HG02970 (cell line): Measurements from ENCODE around the gene RIC3.

ENCODE experiments used
- ATAC-seq: cut with Tn5 transposase; IDR thresholded peaks from one replicate; pipeline ENCODE4 v1.9.1; 2021; ENCODE audit warnings: mild to moderate bottlenecking, moderate library complexity, moderate number of reproducible peaks; ENCODE audit not compliant: unreplicated experiment, low FRiP score

Gene RIC3

DNA sequence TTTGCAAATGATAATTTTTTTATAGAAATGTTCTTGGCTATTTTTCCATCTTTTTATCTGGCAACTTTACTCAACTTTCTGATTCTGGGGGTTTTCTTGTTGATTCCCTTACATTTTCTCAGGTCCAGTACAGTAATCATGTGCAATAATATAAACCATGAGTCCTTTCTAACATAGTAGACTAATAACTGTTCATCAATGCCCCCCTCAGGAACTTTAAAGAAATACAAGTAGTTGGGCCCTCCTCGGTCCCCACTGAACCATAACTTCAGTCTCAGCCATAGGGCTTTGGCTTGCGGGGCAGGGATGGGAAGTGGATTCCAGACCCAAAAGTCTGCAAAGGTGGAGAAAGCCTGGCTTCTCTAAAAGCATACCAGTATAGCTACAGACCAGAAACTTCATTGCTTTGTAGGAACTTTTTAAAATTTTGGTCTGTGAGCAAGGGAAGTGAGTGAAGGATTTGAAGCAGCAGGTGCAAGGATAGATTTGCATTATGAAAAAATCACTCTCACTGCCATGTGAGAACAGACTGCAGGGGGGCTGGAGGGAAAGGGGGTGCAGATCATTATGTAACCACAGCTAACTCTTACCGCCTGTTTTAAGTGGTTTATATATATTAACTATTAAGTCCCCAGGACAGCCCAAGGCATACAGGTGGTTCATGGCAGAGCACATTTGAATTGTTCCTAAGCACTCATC is 98.3 kb downstream of the RIC3 start:
- ATAC-seq = no peak

DNA sequence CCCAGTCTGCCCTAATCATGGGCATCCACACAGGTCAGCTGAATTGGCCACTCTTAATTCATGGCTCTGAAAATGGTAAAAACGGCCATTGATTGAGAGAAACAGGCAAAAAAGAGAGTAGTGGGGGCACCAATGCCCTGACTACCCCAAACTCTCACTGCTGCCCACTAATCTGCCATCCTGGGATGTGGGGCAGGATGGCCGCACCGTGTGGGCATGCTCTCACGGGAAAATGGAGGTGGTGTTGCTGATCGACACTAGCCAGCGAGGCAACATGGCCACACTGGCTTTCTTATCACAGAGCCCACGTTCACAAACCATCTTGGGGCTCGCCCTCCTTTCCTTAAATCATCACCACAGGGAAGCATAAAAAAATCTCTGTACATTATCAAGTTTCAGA is 99.1 kb downstream of the RIC3 start:
- no peak for ATAC-seq

DNA sequence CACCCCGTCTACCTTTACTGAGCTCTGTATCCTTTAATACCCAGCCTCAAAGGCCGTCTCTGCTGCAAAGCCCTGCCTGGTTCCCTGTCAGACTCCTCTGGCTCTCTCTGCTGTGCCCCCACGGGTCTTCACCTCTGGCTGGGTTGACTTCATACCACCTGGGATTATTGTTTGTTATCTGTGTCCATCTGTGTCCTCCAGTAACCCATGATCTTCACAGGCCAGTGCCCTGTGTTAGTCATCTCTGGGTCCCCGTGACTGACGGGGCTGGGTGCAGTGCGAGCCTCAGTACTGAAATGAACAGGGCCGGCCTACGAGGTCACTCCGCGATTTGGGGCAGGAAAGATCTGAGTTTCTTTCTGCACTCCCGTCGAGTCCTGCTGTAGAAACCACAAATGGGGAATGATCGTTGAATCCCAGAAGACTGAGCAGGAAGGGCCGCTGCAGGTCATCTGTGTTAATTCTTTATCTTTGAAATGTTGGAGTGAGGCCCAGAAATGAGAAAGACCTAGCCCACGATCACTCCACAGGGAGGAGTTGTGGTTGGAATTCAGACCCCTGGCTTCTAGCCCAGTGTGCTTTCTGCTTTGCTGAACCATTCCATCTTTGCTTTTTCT is 100.1 kb downstream of the RIC3 start:
- no peak for ATAC-seq

DNA sequence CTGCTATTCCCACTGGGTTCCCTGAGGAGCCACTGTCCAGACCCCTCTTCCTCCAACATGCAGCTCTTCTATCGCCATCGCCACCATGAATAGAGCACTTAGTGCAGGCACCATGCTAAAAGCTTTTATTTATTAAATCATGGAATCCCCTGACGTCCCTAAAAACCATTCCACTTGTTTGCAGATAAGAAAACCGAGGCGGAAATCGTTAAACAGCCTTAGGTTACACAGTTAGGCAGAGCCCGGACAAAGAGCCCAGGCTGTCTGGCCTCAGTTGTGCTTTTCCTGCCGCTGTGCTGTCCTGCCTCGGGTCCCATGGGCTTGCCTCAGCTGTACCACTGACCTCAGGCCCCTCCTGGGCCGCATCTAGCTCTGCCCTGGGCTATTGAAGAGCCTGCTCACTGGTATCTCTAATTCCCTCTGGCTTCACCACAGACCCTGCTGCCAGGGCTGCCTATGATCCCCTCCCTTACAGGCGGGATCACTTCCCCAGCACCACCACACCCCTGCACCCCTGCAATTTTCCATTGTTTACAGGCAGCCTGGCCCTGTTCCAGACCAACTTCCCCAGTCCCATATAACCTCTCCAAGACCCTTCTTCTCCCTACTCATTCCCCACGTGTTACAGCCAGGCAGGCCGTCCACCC is 100.8 kb downstream of the RIC3 start:
- no peak for ATAC-seq

DNA sequence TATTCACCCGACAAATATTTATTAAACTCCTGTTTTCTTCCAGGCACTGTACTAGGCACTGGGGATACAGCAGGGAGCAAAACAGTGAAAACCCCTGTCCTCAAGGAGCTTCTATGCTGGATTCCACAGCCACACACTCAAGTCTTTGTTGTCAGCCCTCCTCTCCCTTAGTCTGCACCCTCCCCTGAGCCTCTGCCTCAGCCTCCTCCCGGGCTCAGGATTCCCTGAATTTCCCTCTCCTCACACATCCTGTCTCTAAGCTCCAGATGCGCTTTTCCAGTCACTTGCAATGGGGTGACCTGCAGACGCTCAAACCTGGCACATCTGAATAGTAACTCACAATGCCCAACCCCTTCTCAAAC is 101.3 kb downstream of the RIC3 start:
- no peak for ATAC-seq

DNA sequence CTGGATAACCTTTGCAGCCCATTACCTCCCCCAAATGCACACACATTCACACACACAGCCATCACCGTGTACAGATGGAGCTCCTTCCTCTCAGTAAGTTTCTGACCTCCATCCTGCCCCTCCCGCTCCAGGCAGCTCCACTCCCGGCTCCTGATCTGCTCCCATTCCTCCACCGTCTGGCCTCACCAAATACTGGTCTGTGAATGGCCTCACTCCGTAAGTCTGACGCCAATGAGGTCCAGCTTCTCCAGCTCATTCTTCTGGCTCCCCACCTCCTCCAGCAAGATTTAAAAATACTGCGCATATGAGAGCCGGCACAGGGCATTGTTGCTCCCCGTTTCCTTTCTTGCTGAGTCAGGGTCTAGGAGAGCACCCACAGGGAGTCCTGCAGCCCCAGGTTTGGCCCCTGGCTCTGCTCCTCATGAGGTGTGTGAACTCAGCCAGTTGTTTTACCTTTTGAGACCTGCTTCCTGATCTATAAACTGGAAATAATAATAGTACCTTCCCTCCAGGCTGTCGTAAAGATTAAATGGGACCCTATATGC is 101.8 kb downstream of the RIC3 start:
- ATAC-seq = no peak

DNA sequence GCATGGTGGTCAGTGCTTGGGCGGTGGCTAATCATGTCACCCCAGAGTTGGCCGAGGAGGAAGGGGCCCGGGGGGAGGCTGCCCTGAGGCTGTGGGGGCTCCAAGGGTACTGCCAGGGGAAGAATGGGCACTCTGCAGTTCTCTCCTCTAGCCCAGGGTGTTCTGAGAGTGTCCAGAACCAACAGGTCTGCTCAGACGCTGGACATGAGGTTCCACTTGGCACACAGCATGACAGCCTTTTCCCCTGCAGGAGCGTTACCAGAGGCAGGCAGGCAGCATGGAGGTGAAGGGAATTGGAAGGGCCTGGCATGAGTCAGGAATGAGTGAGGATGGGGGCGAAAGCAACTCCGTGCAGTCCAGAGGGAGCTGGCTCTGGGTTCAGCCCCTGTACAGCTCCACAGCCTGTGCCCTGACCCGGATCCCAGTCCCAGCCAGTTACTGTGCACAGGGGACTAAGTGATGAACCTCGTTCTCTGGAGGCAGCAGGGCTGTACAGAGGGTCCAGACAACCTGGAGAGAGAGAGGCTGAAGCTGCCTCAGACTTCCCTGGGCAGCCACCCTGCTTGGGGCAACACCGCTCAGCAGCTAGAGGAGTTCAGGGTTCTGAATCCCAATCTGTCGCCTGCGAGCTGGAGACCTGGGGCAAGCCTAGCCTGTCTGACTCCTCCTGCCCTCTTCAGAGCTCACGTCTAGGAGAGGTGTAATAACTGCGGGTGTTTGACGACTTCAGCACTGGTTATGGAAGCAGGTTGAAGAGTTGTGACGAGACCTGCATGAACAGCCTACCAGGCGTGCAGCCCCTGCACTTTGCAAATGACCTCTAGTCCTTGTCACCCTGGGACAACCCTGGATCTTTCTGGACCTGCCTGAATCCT is 102.6 kb downstream of the RIC3 start:
- no peak for ATAC-seq

DNA sequence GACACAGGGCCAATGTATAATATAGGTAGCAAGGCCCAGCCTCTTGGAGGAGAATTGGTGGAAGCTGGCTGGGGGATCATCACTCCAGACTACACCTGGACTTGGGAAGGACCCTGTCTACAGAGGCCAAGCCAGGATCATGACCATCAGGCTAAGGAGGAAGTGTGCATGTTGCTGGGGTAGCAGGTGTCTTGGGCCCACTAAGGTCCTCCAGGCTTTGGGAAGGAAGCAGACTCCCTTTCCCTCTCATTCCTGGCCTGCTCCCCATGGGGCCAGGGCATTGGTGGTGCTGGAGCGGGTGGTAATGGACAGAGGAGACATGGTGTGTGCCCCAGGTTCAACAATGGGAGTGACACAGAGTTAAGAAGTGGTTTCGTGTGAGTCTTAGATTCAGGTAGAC is 103.8 kb downstream of the RIC3 start:
- no peak for ATAC-seq

DNA sequence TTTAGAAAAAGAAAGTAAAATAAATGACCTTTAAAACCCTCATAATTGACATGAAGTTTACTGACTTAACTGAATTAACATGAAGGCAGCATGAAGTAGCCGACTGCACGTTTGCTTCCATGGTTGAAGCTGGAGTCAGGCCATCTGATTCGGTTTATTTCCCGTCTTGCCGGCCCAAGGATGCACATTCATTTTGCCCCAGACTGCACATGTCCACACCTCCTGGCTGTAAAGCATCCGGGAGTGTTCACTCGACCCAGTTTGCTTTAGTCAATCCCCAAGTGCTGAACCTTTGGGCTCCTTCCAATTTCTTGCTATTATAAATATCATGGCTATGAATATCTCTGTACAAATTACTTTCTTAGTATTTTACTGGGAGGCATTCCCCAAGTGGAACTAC is 105.5 kb downstream of the RIC3 start:
- no peak for ATAC-seq

DNA sequence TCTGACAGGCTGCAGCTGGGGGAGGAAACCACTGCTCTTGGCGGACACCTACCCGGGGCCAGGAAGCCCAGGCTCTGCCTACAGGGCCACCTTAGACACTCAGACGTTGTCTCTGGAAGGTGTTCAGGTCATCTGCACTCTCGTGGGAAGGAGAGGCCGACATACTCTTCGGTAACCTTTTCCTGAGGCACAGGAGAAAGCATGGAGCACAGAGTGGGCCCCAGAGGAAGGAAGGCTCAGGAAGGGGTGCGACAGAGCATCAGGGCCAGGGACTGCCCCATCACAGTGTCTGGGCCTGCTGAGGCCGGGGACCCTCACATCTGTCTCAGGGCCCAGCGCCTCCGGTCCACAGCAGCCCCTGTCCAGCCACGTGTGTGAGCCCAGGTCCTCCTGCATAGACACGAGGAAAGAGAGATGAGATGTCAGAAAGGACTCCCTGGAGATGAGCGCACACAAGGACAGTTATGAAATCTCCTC is 106.0 kb downstream of the RIC3 start:
- no peak for ATAC-seq

DNA sequence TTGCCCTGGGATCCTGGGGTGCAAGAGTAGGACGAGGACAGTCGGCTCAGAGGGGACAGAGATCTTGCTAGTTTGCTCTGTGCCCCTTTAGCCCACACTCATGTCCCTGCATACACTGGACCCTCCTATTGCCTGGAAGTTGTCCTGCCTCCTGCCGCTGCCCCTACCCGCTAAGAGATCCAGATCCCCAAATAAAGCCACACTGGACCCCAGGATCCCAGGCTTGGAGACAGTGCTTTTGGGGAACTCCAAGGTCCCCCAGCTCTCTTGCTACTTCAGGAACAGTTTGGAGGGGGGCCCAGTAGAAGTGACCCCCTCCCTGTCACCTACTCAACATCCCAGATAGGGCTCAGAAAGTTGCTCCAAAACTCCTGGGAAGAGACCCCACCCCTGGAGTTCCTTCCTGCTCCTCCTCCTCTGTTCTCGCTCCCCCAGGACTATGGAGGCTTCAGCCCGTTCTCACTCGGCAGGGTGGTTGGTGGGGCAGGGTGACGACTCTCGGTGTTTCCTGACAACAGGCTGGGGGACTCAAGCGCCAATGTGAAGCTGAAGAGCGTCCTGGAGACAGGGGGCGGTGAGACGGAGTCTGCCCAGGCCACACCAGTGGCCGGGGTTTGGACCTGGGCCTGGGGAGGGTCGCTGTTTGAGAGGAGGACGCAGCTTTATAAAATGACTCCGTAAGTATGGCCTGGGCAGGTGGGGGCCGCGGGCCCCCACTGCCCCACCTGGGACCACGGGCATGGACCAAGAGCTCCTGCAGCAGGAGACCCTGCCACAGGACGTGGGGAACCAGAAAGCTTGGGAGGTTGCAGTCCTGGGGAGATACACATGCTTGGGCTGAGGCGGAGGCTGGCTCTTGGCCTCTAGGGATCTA is 107.0 kb downstream of the RIC3 start:
- ATAC-seq = no peak

DNA sequence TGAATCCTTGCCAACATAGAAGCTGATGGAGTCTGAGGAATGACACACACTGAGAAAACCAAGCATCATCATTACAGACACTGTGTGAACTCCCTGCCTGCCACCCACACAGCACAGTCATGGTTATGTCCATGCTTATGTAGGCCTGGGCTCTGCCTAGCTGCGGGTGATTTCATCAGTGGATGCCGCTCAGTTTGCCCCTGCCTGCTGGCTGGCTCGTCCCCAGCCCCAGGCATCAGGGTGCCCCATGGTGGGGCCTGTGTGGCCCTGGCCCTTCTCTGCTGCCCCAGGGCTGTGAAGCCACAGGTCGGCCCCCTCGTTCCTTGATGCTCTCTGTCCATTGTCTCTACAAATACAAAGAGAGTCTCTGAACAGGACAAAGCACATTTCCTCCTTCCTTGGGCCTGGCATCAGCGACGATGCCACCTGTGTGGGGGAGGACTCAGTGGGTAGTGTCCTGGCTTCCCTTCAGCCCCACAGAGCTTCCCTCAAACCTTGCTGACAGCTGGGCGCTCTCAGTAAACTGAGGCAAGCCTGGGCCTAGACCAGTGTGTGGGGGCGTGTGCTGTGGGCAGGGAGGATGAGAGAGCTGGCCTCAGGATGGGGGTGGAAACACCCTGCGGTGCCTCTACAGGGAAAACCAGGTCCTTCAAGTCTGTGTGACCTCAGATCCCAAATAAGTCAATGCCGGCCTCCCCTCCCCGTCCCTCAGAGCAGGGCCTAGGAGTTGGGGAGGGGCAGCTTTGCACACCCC is 107.8 kb downstream of the RIC3 start:
- ATAC-seq = no peak

DNA sequence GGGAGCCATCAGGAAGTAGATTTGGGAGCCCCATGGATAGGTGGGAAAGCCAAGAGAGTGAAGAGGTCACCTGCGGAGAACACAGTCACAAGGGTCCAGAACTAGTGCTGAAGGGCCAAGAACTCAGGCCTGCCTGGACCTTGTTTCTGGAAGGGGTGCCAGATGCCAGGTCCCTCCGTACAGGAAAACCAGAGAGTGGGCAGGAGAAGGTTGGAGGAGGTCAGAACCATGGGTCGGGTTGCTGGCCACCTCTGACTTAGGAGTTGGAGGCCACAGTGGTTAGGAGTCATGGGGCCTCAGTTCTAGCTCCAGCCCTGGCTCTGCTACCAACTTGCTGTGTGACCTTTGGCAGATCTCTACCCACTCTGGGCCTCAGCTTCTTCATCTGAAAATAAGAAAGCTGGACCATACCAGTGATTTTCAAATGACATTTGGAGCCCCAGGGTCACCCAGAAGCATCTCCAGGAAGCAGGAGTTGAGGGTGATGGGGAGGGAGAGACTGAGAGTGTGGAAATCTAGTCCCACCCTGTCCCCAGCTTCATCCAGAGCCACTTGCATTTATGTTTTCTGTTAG is 108.6 kb downstream of the RIC3 start:
- no peak for ATAC-seq

DNA sequence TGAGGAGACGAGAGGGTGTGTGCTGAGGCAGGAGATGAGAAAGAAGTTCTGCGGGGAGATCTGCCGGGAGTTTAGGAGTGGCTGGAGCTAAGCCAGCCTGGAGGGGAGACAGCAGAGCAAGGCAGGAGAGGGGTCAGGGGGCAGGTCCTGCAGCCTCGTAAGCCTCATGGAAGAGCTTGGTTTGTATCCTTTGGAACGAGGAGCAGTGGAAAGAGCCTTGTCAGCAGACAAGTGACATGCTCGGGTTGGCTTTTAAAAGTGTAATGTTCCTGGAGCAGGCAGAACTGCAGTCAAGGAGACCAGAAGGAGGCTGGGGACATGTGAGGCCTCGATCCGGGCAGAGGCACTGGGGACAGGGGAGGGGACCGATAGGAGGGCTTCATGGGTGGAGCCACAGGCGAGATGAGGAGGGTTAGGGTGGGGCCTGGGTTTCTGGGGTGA is 109.2 kb downstream of the RIC3 start:
- no peak for ATAC-seq

DNA sequence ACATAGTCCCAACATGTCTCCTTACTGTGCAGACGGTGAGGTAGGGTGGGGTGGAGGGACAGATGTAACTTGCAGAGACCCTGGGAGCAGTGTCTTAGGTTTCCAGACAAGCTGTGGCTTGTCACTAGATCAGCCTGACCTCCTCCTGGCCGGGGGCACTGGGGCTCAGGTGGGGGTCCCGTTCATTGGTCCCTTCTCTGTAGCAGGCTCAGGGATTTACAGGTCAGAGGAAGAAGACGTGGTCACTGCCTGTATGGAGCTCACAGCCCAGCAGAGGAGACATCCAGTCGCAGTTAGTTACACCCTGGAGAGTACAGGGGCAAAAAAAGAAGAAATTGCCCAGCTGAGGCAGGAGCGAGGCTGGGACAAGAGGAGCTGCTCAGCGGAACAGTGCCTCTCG is 109.8 kb downstream of the RIC3 start:
- ATAC-seq = no peak

DNA sequence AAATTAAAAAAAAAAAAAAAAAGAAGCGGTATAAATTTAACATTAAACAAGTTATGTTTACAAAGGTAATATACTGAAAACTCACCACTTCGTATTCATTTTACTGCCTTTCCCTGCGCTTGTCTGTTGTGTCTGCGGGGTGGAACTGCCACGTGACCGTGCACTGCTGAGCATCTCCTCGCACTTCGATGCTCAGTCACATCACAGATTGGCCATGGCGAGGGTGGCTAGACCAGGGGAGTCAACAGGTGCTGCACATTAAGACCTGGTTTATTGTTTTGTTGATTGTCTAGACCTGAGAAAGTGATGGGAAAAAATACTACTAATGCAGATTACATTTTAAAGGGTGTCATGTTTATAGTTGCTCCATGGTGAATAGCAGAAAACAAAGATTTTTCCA is 110.6 kb downstream of the RIC3 start:
- ATAC-seq = no peak

DNA sequence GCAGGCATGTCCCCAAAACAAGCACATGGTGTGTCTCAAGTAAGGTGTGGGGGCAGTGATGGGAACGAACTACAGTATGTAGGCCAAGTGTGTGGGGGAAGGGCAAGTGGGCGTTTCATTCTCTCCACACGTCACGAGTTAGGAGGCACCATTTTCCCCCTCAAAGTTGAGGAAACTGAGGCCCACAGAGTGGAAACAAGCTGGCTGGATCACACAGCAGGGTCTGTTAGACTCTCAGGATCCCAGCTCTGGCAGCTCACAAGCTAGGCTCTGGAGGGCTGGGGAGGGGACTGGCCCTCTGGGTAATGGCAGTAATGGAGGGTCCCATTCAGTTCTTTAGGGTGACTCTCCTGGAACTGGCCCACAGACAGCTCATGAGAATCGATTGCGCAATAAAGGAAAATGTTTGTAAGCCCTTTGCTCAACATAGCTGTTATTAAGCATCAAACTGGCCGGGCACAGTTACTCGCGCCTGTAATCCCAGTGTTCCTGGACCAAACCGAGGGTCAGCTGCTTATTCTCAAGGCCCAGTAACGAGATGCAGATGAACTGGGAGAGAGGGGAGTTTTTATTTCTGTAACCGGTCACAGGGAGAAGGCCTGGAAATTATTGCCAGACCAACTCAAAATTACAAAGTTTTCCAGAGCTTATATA is 111.9 kb downstream of the RIC3 start:
- ATAC-seq = no peak
